HG03135 (cell line): ENCODE measurements around the gene OR6X1.
"Not testable (repeated sequence)": the region's sequence is repeated elsewhere in the genome, so short reads cannot be mapped to it uniquely, and the experiment has no call there.

ENCODE experiments used
- ATAC-seq: cut with Tn5 transposase; IDR thresholded peaks from one replicate; pipeline ENCODE4 v1.9.1; 2021; ENCODE audit warnings: mild to moderate bottlenecking, moderate library complexity; ENCODE audit not compliant: unreplicated experiment

The OR6X1 gene

GRCh38 chr11:123755344-123755743 lies 1.0 kb upstream of the OR6X1 start:
- no peak for ATAC-seq

- no peak for ATAC-seq
These were observed 1.2 kb downstream of the OR6X1 start for GRCh38 chr11:123753110-123753509.

- ATAC-seq: no peak
These were observed 2.5 kb downstream of the OR6X1 start for GRCh38 chr11:123751781-123752180.

- ATAC-seq: not testable (repeated sequence)
These were observed 6.0 kb downstream of the OR6X1 start for GRCh38 chr11:123748349-123748748.

- no peak for ATAC-seq
These were observed 8.4 kb downstream of the OR6X1 start for GRCh38 chr11:123745764-123746451.

- ATAC-seq: no peak
These were observed 11.6 kb downstream of the OR6X1 start for GRCh38 chr11:123742724-123743120.

GRCh38 chr11:123742031-123742723 lies 12.1 kb downstream of the OR6X1 start:
- no peak for ATAC-seq

GRCh38 chr11:123741159-123742030 lies 12.9 kb downstream of the OR6X1 start, which contains the start of gene ZNF202:
TSS of gene ZNF202 (minus strand) at chr11:123741660. CDS start at chr11:123730888, 10,772 bp downstream.
- peak; percentile 99 for ATAC-seq

GRCh38 chr11:123740787-123741158 lies 13.5 kb downstream of the OR6X1 start:
- no peak for ATAC-seq

- no peak for ATAC-seq
These were observed 15.9 kb downstream of the OR6X1 start for GRCh38 chr11:123738374-123738773.

- no peak for ATAC-seq
These were observed 17.5 kb downstream of the OR6X1 start for GRCh38 chr11:123736769-123737168.

- ATAC-seq: no peak
These were observed 24.7 kb downstream of the OR6X1 start for GRCh38 chr11:123729602-123730001.

- ATAC-seq: no peak
These were observed 28.2 kb downstream of the OR6X1 start for GRCh38 chr11:123725995-123726655.

GRCh38 chr11:123719452-123719851 lies 34.9 kb downstream of the OR6X1 start:
- no peak for ATAC-seq

- ATAC-seq: no peak
These were observed 35.8 kb downstream of the OR6X1 start for GRCh38 chr11:123718469-123718868.

- no peak for ATAC-seq
These were observed 36.3 kb downstream of the OR6X1 start for GRCh38 chr11:123718063-123718462.

GRCh38 chr11:123712627-123713026 lies 41.7 kb downstream of the OR6X1 start:
- not testable (repeated sequence) for ATAC-seq

GRCh38 chr11:123707606-123708205 lies 46.6 kb downstream of the OR6X1 start:
- no peak for ATAC-seq

GRCh38 chr11:123707206-123707605 lies 47.1 kb downstream of the OR6X1 start:
- ATAC-seq: no peak

GRCh38 chr11:123704341-123704740 lies 50.0 kb downstream of the OR6X1 start:
- ATAC-seq: no peak
